Activated T-helper 2 cell treated with anti-CD3 and anti-CD28 coated beads, Interferon-gamma antibody, Interleukin-2, Interleukin-4, amounts not matched to agents 10 μg/mL and 5 μg/mL and 100 μg/mL, durations not matched to agents 14 hours and 24 hours and 36 hours (primary cell): Measurements from ENCODE around the gene SLC4A8. TPM values are rescaled to one million over a fixed set of nuclear protein-coding genes. Genes with fewer than 3 reads are reported as not detected.

Source experiments
- DNase-seq: peaks from one replicate; pipeline ENCODE4 v3.0.0; 2021; ENCODE audit warnings: low spot score
- H3K27ac Mint-ChIP-seq: one replicate; pipeline ENCODE4 v1.8.0; 2021; ENCODE audit warnings: mixed read lengths
- H3K27me3 Mint-ChIP-seq: one replicate; pipeline ENCODE4 v1.8.0; 2021; ENCODE audit warnings: low read depth, mixed read lengths
- H3K36me3 Mint-ChIP-seq: one replicate; pipeline ENCODE4 v1.8.0; 2021; ENCODE audit warnings: low read depth, mixed read lengths
- H3K4me1 Mint-ChIP-seq: one replicate; pipeline ENCODE4 v1.8.0; 2021; ENCODE audit warnings: low read depth, mixed read lengths
- H3K4me3 Mint-ChIP-seq: one replicate; pipeline ENCODE4 v1.8.0; 2021; ENCODE audit warnings: low read depth, mild to moderate bottlenecking, moderate library complexity, mixed read lengths
- H3K9me3 Mint-ChIP-seq: one replicate; pipeline ENCODE4 v1.8.0; 2021; ENCODE audit warnings: mixed read lengths
- intact Hi-C: fragments of 100-400 bp; cut with micrococcal nuclease; formaldehyde crosslinking; loops from one replicate; pipeline ENCODE4 v1.15.1; 2023
- total RNA-seq: library from RNA; stranded (reverse); gene quantifications from 2 replicates; pipeline ENCODE4 v1.2.3, GENCODE V29; 2022

SLC4A8 gene
- total RNA-seq, 1 donor from 2014 or later: 1.6 TPM

- no peak overlapping the region for H3K4me3 Mint-ChIP-seq
- intact Hi-C loops: no loop called here
- no peak overlapping the region for H3K27ac Mint-ChIP-seq
- H3K9me3 Mint-ChIP-seq: no peaks in the 10 kb centered on the region
- no peak for DNase-seq
- no peaks in the 10 kb centered on the region for H3K27me3 Mint-ChIP-seq
- peaks cover 3% of the 10 kb centered on the region for H3K36me3 Mint-ChIP-seq
- peaks cover 16% of the 10 kb centered on the region for H3K4me1 Mint-ChIP-seq
Measured at GRCh38 chr12:51473947-51474346, 49.3 kb downstream of the SLC4A8 start.

DNA sequence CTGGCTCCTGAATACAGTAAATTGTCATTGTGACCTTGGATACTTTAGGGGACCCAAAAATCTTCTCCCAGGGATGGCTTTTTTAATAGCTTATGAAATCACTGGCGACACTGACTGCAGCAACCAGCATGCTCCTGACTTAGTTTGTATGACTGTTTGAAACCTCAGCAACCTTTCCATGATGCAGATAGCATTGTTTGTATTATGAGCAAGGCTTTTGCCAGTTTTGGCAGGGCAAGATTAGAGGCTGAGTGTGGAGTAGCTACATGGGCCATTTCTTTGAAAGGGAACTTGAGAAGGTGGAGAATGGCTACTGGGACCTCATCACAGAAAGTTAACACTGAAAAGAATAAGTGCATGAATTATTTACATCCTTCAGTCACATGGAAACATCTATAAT is 50.9 kb downstream of the SLC4A8 start:
- Mint-ChIP-seq H3K9me3 (no peaks in the 10 kb centered on the region), H3K4me3 (no peak overlapping the region), H3K27ac (no peak overlapping the region), H3K36me3 (peaks cover 3% of the 10 kb centered on the region), H3K27me3 (no peaks in the 10 kb centered on the region), H3K4me1 (peaks cover 16% of the 10 kb centered on the region)
- intact Hi-C loops: no loop called here
- no peak for DNase-seq

DNA sequence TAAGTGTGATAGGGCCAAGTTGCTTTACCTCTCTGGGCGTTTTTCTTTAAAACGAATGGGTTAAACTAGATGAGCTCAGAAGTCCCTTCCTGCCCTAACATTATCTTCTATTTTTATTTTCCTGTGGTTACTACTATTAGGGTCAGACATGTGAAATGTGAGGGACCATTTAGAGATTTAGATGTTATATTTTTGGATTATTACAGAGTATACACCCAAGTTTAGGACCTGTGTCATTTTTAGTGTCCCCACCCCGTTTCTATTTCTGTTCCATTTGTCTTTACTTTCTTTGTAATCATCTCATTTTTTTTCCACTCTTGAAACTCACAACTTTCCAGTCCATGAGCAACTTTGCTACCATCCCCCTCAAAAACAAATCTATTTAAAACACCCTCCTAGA is 56.3 kb downstream of the SLC4A8 start:
- Mint-ChIP-seq H3K4me3 (no peak overlapping the region), H3K36me3 (no peaks in the 10 kb centered on the region), H3K27ac (peak overlapping the region; percentile 6), H3K27me3 (no peaks in the 10 kb centered on the region), H3K4me1 (peaks cover 34% of the 10 kb centered on the region), H3K9me3 (no peaks in the 10 kb centered on the region)
- intact Hi-C loops: no loop called here
- no peak for DNase-seq

- Mint-ChIP-seq H3K27ac (peak overlapping the region; percentile 92), H3K4me1 (peaks cover 34% of the 10 kb centered on the region), H3K9me3 (no peaks in the 10 kb centered on the region), H3K36me3 (no peaks in the 10 kb centered on the region), H3K27me3 (no peaks in the 10 kb centered on the region), H3K4me3 (peak overlapping the region; percentile 61)
- intact Hi-C loops: no loop called here
- DNase-seq: peak; percentile 31
Measured at GRCh38 chr12:51482929-51483697, 58.5 kb downstream of the SLC4A8 start.

DNA sequence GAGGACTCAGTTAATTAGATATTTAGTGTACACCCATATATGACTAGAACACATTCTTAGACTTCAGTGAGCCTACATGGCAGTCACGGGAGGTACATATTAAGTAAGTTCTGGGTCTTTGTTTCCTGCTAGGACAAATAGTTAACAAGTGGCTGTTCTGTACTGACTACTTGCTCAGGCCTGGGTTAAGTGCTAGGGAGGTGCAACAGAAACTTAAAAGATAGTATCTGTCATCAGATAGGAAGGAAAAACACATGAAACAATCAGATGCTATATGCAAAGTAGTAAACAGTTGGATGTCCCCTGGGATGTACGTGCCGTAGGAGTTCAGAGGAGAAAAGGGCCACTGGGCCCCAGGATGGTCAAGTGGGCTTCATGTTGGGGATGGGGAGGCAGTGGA is 59.5 kb downstream of the SLC4A8 start:
- Mint-ChIP-seq H3K27ac (peak overlapping the region; percentile 13), H3K36me3 (no peaks in the 10 kb centered on the region), H3K4me3 (no peak overlapping the region), H3K4me1 (peaks cover 34% of the 10 kb centered on the region), H3K9me3 (no peaks in the 10 kb centered on the region), H3K27me3 (no peaks in the 10 kb centered on the region)
- intact Hi-C loops: no loop called here
- no peak for DNase-seq

- H3K27me3 Mint-ChIP-seq: no peaks in the 10 kb centered on the region
- H3K4me1 Mint-ChIP-seq: peaks cover 16% of the 10 kb centered on the region
- H3K27ac Mint-ChIP-seq: no peak overlapping the region
- no peaks in the 10 kb centered on the region for H3K36me3 Mint-ChIP-seq
- H3K9me3 Mint-ChIP-seq: no peaks in the 10 kb centered on the region
- H3K4me3 Mint-ChIP-seq: no peak overlapping the region
- intact Hi-C loops: no loop called here
- no peak for DNase-seq
Measured at GRCh38 chr12:51488281-51488680, 63.6 kb downstream of the SLC4A8 start.

DNA sequence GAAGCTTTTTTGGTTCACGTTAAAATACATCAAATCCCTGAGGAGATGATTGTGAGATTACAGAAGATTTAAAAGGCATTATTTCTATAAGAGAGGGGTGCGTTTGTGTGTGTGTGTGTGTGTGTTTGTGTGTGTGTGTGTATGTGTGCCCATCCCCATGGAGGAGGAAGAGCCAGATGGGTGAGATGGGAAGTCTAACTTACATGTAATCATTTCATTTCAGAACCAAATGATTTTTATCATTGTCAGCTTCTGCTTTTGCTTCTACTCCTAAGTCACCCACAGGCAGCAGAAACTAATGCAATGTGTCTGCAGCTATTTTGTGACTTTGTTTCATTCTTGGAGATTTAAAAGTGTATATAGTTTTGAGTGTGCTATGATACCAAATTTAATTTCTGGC is 68.7 kb downstream of the SLC4A8 start:
- intact Hi-C loops: no loop called here
- Mint-ChIP-seq H3K27ac (no peak overlapping the region), H3K4me1 (no peaks in the 10 kb centered on the region), H3K36me3 (no peaks in the 10 kb centered on the region), H3K9me3 (no peaks in the 10 kb centered on the region), H3K27me3 (no peaks in the 10 kb centered on the region), H3K4me3 (no peak overlapping the region)
- DNase-seq: no peak

- no peaks in the 10 kb centered on the region for H3K36me3 Mint-ChIP-seq
- H3K27ac Mint-ChIP-seq: no peak overlapping the region
- no peaks in the 10 kb centered on the region for H3K9me3 Mint-ChIP-seq
- intact Hi-C loops: no loop called here
- no peak for DNase-seq
- no peak overlapping the region for H3K4me3 Mint-ChIP-seq
- H3K4me1 Mint-ChIP-seq: no peaks in the 10 kb centered on the region
- peaks cover 3% of the 10 kb centered on the region for H3K27me3 Mint-ChIP-seq
Measured at GRCh38 chr12:51496895-51497294, 72.3 kb downstream of the SLC4A8 start.

DNA sequence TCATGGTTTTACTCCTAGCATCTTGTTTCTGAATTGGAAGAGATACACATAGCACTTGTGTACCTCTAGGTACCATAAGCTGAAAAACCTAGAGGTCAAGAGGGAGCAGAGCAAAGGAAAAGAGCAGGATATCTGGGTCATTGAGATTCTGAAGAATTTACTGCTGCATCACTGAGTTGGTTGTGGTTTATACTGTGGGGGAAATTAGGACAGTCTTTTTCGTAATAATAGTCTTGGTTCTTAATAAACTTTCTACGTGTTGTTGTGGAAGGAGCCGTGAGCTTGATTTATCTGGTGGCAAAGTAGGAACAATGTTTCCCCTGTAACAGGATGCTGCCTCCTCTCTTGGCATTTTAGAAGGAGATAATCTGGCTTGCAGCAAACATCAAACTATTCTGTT is 80.2 kb downstream of the SLC4A8 start:
- Mint-ChIP-seq H3K4me3 (no peak overlapping the region), H3K9me3 (no peaks in the 10 kb centered on the region), H3K36me3 (no peaks in the 10 kb centered on the region), H3K27me3 (peaks cover 5% of the 10 kb centered on the region), H3K27ac (no peak overlapping the region), H3K4me1 (no peaks in the 10 kb centered on the region)
- intact Hi-C loops: no loop called here
- no peak for DNase-seq

DNA sequence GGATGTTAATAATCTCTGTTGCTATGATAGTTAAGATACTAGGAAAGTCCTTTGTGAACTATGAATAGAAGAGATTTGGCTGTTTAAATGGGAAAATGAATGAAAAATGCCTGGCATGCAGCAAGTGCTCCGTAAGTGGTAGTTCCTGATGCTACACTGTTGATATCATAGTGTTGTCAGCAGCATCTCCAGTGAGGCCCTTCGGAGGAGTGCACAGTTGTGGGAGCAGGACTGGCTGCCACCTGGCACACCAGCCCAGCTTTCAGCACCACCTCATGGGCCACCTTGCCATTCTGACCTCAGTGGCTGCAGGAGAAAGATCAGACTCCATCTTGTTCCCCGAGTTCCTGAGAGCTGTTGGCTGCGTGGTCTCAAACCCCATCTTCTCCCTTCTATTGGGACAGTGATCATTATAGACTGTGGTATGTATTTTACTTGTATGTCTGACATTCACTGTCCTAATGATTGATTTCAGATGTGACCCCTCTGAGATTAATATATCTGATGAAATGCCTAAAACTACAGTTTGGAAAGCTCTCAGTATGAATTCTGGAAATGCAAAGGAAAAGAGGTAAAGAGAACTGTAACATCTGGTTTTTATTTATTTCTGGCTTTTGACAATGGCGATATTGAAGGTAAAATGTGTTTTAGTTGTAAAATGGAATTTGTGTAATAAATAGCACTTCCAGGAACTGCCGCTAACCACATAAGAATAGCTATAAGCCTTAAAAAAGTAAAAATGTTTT is 80.9 kb downstream of the SLC4A8 start:
- Mint-ChIP-seq H3K4me1 (no peaks in the 10 kb centered on the region), H3K4me3 (no peak overlapping the region), H3K27me3 (peaks cover 5% of the 10 kb centered on the region), H3K36me3 (no peaks in the 10 kb centered on the region), H3K9me3 (no peaks in the 10 kb centered on the region), H3K27ac (no peak overlapping the region)
- intact Hi-C loops: no loop called here
- DNase-seq: no peak

GRCh38 chr12:51507178-51507577 is 82.5 kb downstream of the SLC4A8 start:
- H3K27ac Mint-ChIP-seq: no peak overlapping the region
- intact Hi-C loops: no loop called here
- no peaks in the 10 kb centered on the region for H3K36me3 Mint-ChIP-seq
- H3K9me3 Mint-ChIP-seq: no peaks in the 10 kb centered on the region
- no peak overlapping the region for H3K4me3 Mint-ChIP-seq
- no peak for DNase-seq
- H3K27me3 Mint-ChIP-seq: peaks cover 2% of the 10 kb centered on the region
- no peaks in the 10 kb centered on the region for H3K4me1 Mint-ChIP-seq

GRCh38 chr12:51508285-51508684 is 83.7 kb downstream of the SLC4A8 start:
- peaks cover 4% of the 10 kb centered on the region for H3K4me1 Mint-ChIP-seq
- no peaks in the 10 kb centered on the region for H3K36me3 Mint-ChIP-seq
- no peaks in the 10 kb centered on the region for H3K9me3 Mint-ChIP-seq
- peaks cover 8% of the 10 kb centered on the region for H3K27me3 Mint-ChIP-seq
- no peak for DNase-seq
- H3K27ac Mint-ChIP-seq: no peak overlapping the region
- no peak overlapping the region for H3K4me3 Mint-ChIP-seq
- intact Hi-C loops: no loop called here

DNA sequence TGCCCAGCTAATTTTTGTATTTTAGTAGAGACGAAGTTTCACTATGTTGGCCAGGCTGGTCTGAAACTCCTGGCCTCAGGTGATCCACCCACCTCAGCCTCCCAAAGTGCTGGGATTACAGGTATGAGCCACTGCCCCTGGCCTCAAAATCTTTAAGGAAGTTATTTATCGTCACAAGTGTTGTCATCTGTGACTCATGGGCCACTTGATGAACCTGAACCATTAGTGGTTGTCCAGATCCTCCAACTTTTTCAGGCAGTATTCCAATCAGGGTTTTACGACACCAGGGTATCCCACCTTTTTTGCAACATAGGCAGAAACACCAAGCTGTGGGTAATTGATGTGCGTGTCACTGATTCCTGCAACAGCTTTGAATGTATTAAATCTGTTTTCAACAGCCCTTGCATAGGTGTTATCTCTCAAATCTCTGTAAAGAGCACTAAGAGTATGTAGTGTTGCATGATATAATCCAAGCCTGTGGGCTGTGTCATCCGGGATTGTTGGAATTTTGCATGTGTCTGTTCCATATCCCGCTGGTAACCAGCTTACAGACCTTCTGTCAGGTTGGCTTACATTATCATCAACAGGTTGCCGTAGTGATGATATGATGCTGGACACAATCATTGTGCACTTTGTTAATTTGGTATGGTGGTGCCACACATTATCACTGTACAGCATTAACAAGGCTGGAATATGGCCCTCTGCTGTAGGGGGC is 87.1 kb downstream of the SLC4A8 start:
- H3K27me3 Mint-ChIP-seq: peaks cover 12% of the 10 kb centered on the region
- H3K4me1 Mint-ChIP-seq: peaks cover 4% of the 10 kb centered on the region
- no peak overlapping the region for H3K4me3 Mint-ChIP-seq
- DNase-seq: no peak
- H3K27ac Mint-ChIP-seq: no peak overlapping the region
- H3K9me3 Mint-ChIP-seq: no peaks in the 10 kb centered on the region
- no peaks in the 10 kb centered on the region for H3K36me3 Mint-ChIP-seq
- intact Hi-C loops: no loop called here
